ENCODE data around the gene MAP4K5. TPM values are rescaled to one million over a fixed set of nuclear protein-coding genes. Genes with fewer than 3 reads are reported as not detected.

MAP4K5 gene
- total RNA-seq, 1 experiment from 2014 or later = 42.7 TPM

GRCh38 chr14:50520947-50521815, 11.2 kb downstream of the MAP4K5 start:
- Histone ChIP-seq H3K23ac (ENCODE audit: insufficient read length, low read depth, low read length) (no peak overlapping the region), H3K4me1 (ENCODE audit: insufficient read depth, low read length) (peaks cover 2% of the 10 kb centered on the region; the same call in 1 of the 2 replicates), H3K56ac (ENCODE audit: insufficient read length, low read depth, low read length) (no peak overlapping the region), H4K8ac (replicated peaks; ENCODE audit: insufficient read length, low read depth, low read length) (no peak overlapping the region), H2AK5ac (ENCODE audit: insufficient read length, low read length) (no peak overlapping the region), H3K18ac (ENCODE audit: insufficient read length, low read depth, low read length) (no peak overlapping the region), H3K14ac (ENCODE audit: insufficient read depth, low read length) (no peak overlapping the region), H2AFZ (ENCODE audit: low read length) (no peak overlapping the region), H3T11ph (ENCODE audit: low read length) (no peak overlapping the region), H3K27me3 (ENCODE audit: insufficient read depth, low read length) (no peaks in the 10 kb centered on the region), H4K20me1 (ENCODE audit: control insufficient read depth, insufficient read depth, insufficient read length) (no peaks in the 10 kb centered on the region), H4K5ac (ENCODE audit: insufficient read length, low read depth, low read length) (no peak overlapping the region), H3K79me2 (ENCODE audit: insufficient read depth, low read length) (peaks cover 26% of the 10 kb centered on the region; the same call in 1 of the 2 replicates), H3K27ac (ENCODE audit: insufficient read length, low read depth, low read length) (no peak overlapping the region), H2BK120ac (ENCODE audit: low read depth, low read length, poor library complexity, severe bottlenecking) (no peak overlapping the region), H2BK20ac (ENCODE audit: low read depth, low read length, poor library complexity, severe bottlenecking) (no peak overlapping the region), H3K4me2 (ENCODE audit: insufficient read depth, insufficient read length, low read length) (no peak overlapping the region), H3K79me1 (ENCODE audit: insufficient read depth, low read depth, low read length, poor library complexity, severe bottlenecking) (peaks cover 11% of the 10 kb centered on the region), H3K4ac (ENCODE audit: low read depth, low read length) (no peak overlapping the region), H3K23me2 (ENCODE audit: insufficient read length, low read depth, low read length, poor library complexity, severe bottlenecking) (no peaks in the 10 kb centered on the region), H2BK12ac (ENCODE audit: insufficient read length, low read depth, low read length) (no peak overlapping the region), H3K9me3 (ENCODE audit: control insufficient read depth, low read depth, low read length) (no peaks in the 10 kb centered on the region), H2BK15ac (ENCODE audit: low read depth, low read length) (no peak overlapping the region), H3K9ac (ENCODE audit: extremely low read depth, insufficient read length, low read length) (no peak overlapping the region), H4K91ac (ENCODE audit: insufficient read length, low read depth, low read length) (no peak overlapping the region), H2BK5ac (ENCODE audit: insufficient read length, low read length) (no peak overlapping the region)
- DNase-seq = no peak
- TF ChIP-seq, protein P1, sequence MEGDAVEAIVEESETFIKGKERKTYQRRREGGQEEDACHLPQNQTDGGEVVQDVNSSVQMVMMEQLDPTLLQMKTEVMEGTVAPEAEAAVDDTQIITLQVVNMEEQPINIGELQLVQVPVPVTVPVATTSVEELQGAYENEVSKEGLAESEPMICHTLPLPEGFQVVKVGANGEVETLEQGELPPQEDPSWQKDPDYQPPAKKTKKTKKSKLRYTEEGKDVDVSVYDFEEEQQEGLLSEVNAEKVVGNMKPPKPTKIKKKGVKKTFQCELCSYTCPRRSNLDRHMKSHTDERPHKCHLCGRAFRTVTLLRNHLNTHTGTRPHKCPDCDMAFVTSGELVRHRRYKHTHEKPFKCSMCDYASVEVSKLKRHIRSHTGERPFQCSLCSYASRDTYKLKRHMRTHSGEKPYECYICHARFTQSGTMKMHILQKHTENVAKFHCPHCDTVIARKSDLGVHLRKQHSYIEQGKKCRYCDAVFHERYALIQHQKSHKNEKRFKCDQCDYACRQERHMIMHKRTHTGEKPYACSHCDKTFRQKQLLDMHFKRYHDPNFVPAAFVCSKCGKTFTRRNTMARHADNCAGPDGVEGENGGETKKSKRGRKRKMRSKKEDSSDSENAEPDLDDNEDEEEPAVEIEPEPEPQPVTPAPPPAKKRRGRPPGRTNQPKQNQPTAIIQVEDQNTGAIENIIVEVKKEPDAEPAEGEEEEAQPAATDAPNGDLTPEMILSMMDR (conservative IDR thresholded peaks at IDR 0.05) = no peak
- Mint-ChIP-seq H3K36me3 (ENCODE audit: insufficient read depth in 1 of 3, low read depth in 3 of 3) (peaks cover 0 to 8% (median 2%) of the 10 kb centered on the region in 3 experiments; a peak in 3 of 7 replicates), H3K27me3 (ENCODE audit: low read depth) (no peaks in the 10 kb centered on the region), H3K4me3 (no peak overlapping the region), H3K27ac (no peak overlapping the region), H3K4me1 (peaks cover 20 to 26% of the 10 kb centered on the region in 2 experiments), H3K9me3 (no peaks in the 10 kb centered on the region)
- WGBS (ENCODE audit: extremely low coverage, insufficient read length, low lambda C conversion rate) = no CpG with 5 or more reads among the region's 5 CpGs

Data from H9 (cell line).